Skeletal muscle satellite cell (primary cell): Measurements from ENCODE around the gene SPECC1. TPM values are rescaled to one million over a fixed set of nuclear protein-coding genes. Genes with fewer than 3 reads are reported as not detected.
"Not testable (repeated sequence)": the region's sequence is repeated elsewhere in the genome, so short reads cannot be mapped to it uniquely, and the experiment has no call there.

ENCODE experiments used
- H3K27me3 ChIP-seq: 2 replicates; pipeline ENCODE4 v1.7.0; 2013; ENCODE audit warnings: low read length; ENCODE audit not compliant: control insufficient read depth, insufficient read depth
- H3K36me3 ChIP-seq: 2 replicates; pipeline ENCODE4 v1.7.0; 2013; ENCODE audit warnings: mild to moderate bottlenecking, control low read depth, low read length; ENCODE audit not compliant: insufficient read depth
- H3K4me1 ChIP-seq: 2 replicates; pipeline ENCODE4 v1.7.0; 2013; ENCODE audit warnings: low read length; ENCODE audit not compliant: control insufficient read depth, insufficient read depth
- H3K4me2 ChIP-seq: 2 replicates; pipeline ENCODE4 v1.7.0; 2013; ENCODE audit warnings: mild to moderate bottlenecking, low read length
- H3K4me3 ChIP-seq: 2 replicates; pipeline ENCODE4 v1.7.0; 2013; ENCODE audit warnings: low read length
- H3K9ac ChIP-seq: 2 replicates; pipeline ENCODE4 v1.7.0; 2013; ENCODE audit warnings: mild to moderate bottlenecking, low read depth, low read length, moderate library complexity
- H3K9me3 ChIP-seq: replicated peaks from 2 replicates; pipeline ENCODE4 v1.7.0; 2013; ENCODE audit warnings: mild to moderate bottlenecking, control low read depth, low read length
- total RNA-seq: library from RNA; depleted of rRNA; stranded (reverse); fragments of >200 nt; gene quantifications from 2 replicates; pipeline ENCODE4 v1.2.3, GENCODE V29; 2012; rRNA removed

Gene SPECC1, protein sequence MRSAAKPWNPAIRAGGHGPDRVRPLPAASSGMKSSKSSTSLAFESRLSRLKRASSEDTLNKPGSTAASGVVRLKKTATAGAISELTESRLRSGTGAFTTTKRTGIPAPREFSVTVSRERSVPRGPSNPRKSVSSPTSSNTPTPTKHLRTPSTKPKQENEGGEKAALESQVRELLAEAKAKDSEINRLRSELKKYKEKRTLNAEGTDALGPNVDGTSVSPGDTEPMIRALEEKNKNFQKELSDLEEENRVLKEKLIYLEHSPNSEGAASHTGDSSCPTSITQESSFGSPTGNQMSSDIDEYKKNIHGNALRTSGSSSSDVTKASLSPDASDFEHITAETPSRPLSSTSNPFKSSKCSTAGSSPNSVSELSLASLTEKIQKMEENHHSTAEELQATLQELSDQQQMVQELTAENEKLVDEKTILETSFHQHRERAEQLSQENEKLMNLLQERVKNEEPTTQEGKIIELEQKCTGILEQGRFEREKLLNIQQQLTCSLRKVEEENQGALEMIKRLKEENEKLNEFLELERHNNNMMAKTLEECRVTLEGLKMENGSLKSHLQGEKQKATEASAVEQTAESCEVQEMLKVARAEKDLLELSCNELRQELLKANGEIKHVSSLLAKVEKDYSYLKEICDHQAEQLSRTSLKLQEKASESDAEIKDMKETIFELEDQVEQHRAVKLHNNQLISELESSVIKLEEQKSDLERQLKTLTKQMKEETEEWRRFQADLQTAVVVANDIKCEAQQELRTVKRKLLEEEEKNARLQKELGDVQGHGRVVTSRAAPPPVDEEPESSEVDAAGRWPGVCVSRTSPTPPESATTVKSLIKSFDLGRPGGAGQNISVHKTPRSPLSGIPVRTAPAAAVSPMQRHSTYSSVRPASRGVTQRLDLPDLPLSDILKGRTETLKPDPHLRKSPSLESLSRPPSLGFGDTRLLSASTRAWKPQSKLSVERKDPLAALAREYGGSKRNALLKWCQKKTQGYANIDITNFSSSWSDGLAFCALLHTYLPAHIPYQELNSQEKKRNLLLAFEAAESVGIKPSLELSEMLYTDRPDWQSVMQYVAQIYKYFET
- 0.76 and 4.4 TPM in 2 replicates for total RNA-seq

DNA sequence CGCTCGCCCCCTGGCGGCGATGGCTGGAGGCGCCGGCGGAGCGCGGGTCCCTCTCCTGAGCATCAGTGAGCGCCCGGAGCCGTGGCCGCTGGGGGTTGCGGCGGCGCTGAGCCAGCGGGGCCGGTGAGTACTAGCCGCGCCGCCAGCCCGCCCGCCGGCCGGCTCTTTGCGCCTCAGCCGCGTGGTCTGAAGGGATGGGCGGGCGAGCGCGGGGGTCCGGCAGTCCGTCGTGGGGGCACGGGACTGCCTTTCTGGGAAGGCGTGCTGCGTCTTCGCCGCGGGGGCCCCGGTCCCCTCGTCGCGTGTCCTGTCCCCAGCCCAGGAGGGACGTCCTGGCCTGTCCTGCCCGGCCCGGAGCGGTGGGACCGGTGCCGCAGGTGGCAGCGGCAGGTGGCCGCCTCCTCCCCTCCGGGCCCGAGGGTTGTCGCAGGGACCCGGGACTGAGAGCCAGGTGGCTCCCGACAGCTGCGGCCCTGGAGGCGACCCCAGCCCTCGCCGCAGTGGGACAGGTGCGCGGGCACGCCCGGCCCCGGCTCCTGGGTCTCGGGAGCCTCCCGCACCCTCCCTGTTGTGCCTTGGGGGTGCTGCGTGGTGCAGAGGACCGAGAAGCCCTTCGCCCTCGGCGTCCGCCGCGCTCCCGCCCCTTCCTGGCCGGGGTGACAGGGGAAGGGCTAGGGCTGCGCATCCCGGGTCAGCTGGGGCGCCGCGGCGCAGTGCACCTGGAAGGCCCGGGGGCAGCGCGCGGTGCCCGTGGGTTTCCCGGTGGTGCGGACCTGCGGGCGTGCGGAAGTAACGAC lies at the start of gene SPECC1:
Gene SPECC1, plus strand, starts transcription at position 58 of the 797 bp plus-strand sequence. CDS start 87,293 bp downstream, outside the sequence.
- peak within 1 kb of the TSS; percentile 78 for H3K4me3 ChIP-seq
- peaks cover 13% of the 10 kb centered on the region for H3K4me1 ChIP-seq
- peaks cover 68% of the 10 kb centered on the region for H3K27me3 ChIP-seq
- H3K4me2 ChIP-seq = peak within 1 kb of the TSS; percentile 94
- H3K9ac ChIP-seq = peak within 1 kb of the TSS; percentile 63
- no peaks in the 10 kb centered on the region for H3K9me3 ChIP-seq
- no peaks in the 10 kb centered on the region for H3K36me3 ChIP-seq

DNA sequence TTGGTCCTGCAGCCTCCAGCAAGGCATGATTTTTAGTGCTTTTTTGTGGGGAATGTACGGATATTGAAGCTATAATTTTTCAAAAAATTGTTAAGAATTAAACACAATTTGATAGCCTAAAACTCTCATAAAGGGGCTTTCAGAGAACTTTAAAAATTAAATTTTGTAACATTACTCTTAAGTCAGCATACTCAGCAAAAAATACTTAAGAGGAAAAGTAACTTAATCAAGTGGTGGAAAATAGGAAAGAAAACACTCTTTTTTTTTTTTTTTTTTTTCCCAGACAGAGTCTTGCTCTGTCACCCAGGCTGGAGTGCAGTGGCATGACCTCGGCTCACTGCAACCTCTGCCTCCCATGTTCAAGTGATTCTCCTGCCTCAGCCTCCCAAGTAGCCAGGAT lies 46.2 kb upstream of the SPECC1 start:
- H3K4me2 ChIP-seq, H3K4me3 ChIP-seq, H3K4me1 ChIP-seq, H3K27me3 ChIP-seq, H3K9me3 ChIP-seq, H3K9ac ChIP-seq: not testable (repeated sequence)
- H3K36me3 ChIP-seq = peaks cover 37% of the 10 kb centered on the region

DNA sequence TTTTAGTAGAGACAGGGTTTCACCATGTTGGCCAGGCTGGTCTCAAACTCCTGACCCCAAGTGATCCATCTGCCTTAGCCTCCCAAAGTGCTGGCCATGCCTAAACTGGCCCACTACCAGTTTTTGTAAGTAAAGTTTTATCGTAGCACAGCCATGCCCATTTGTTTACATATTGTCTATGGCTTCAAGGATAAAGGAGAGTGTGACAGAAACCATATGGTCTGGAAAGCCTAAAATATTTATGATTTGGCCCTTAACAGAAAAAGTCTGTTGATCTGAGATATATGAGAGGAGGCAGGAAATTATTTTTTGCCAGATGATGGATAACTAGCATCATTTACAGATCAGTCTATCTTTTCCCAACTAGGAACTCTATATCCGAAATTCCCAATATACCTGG lies 36.0 kb upstream of the SPECC1 start:
- Histone ChIP-seq H3K4me2 (no peak overlapping the region), H3K4me3 (no peak overlapping the region), H3K27me3 (no peaks in the 10 kb centered on the region), H3K9ac (no peak overlapping the region), H3K9me3 (no peaks in the 10 kb centered on the region), H3K36me3 (peaks cover 17% of the 10 kb centered on the region), H3K4me1 (peaks cover 7% of the 10 kb centered on the region)

DNA sequence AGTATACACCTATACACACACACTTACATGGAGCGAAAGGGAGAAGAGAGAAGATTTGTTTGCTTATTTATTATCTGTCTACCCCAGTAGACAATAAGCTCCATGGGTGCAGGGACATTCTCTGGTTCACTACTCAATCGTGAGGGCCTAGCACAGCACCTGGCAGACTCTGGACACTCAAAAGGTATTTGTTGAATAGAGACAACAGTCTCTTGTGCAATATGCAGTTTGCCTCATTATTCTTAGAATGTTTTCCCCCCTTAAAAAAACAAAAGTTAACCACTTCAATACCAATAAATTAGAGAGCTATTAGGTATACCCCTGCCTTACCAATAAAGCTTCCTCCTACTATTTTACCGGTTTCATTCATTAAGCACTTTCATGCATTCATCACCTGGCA lies 33.6 kb upstream of the SPECC1 start:
- Histone ChIP-seq H3K27me3 (no peaks in the 10 kb centered on the region), H3K9ac (no peak overlapping the region), H3K36me3 (peaks cover 6% of the 10 kb centered on the region), H3K4me2 (peak overlapping the region; percentile 37), H3K9me3 (no peaks in the 10 kb centered on the region), H3K4me3 (no peak overlapping the region), H3K4me1 (peaks cover 12% of the 10 kb centered on the region)

DNA sequence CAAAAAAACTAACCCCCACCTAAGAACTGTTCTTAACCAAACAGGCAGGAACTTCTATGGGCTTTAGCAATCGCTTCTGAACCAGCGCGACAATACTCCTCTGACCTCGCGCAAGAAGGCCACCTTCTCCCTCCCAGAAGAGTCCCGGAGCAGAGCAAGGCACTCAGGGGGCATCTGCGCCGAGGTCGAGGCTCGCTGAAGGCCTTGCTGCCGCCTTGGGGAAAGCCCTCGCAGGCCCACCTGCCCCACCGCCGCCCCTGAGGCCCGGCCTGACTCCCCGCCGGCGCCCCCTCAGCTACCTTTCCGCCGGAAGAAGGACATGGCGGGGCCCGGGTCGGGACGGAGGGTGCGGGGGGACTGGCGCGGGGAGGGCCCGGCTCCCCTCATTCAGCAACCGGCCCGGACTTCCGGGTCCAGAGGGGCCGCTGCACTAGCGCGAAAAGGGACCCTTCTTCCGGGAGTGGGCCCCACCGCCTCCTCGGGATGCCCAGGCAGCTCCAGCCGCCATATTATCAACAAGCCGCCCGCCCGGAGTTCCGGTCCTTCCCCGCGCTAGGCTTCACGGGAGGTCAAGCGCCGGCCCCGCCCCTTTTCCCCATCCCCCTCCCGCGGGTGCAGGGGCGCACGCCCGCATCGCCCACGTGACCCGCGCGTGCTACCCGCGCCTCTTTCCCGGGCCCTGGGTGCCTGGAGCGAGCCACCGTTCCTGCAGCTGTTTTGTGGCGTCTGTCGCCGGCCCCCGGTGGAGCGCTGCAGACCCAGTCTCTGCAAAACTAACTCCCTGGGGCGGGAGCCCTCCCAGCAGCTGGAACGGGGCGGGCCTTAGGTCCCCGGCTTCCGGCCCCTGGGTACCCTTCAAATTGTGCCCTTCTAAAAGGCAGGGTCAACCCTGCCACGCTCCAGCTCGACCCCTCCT lies 31.6 kb upstream of the SPECC1 start, which contains the start of gene AKAP10:
Gene AKAP10, minus strand, starts transcription at position 536 of the 916 bp plus-strand sequence. Its CDS starts 149 bp downstream, at position 387.
- Histone ChIP-seq H3K4me3 (peak within 1 kb of the TSS; percentile 91), H3K9me3 (no peaks in the 10 kb centered on the region), H3K36me3 (peaks cover 6% of the 10 kb centered on the region), H3K4me1 (peaks cover 12% of the 10 kb centered on the region), H3K27me3 (no peaks in the 10 kb centered on the region), H3K9ac (peak within 1 kb of the TSS; percentile 95), H3K4me2 (peak within 1 kb of the TSS; percentile 83)

DNA sequence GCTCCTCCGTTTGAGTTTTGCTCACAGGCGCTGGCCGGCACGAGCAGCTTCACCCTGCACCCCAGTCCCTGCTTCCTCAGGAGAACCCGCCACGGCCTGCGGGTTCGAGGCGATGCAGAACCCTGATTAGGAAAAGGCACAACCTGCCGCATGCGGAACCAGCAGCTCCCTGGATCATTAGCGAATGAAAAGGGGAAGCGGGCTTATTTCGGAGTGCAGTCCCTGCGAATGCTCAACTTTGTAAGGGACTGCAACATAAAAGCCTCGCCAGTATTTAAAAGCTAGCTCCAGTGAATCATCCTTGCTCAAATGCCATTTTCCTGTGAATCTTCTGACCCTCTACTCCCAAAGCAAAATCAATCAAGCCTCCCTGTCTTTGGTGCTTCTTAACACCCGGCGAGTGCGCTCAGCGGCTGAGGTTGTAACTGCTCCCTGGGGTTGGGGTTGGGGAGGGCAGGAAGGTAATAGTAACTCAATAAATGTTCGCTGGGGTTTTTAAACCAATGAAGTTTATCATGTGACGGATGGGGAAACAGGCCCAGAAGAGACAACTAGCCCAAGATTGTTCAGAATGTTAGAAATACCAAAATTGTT lies 30.9 kb upstream of the SPECC1 start:
- peaks cover 12% of the 10 kb centered on the region for H3K4me1 ChIP-seq

DNA sequence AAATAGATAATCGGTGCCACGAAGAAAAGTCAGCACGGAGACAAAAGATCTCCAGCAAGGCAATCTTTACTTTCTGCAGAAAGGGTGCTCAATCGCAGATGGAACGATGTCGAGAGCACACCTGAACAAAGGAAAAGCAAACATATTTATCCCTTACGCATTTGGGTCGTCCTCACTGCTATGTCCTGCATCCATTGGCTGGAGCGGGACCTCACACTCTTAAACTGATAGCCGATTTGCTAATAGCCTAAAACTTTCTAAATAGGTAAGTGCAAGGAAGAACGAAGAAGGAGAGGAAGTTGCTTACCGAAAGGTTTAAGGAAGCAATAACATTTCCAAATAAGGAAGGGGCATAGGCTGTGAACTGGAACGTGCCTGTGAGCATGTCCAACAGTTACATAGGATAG lies 30.4 kb upstream of the SPECC1 start:
- Histone ChIP-seq H3K4me1 (peaks cover 12% of the 10 kb centered on the region), H3K4me3 (no peak overlapping the region)

More for the DNA sequence above, 30.9 kb upstream of the SPECC1 start:
- Histone ChIP-seq H3K9me3 (no peaks in the 10 kb centered on the region), H3K9ac (peak overlapping the region; percentile 95), H3K36me3 (peaks cover 3% of the 10 kb centered on the region), H3K4me2 (peak overlapping the region; percentile 83), H3K4me3 (peak overlapping the region; percentile 91), H3K27me3 (no peaks in the 10 kb centered on the region)

DNA sequence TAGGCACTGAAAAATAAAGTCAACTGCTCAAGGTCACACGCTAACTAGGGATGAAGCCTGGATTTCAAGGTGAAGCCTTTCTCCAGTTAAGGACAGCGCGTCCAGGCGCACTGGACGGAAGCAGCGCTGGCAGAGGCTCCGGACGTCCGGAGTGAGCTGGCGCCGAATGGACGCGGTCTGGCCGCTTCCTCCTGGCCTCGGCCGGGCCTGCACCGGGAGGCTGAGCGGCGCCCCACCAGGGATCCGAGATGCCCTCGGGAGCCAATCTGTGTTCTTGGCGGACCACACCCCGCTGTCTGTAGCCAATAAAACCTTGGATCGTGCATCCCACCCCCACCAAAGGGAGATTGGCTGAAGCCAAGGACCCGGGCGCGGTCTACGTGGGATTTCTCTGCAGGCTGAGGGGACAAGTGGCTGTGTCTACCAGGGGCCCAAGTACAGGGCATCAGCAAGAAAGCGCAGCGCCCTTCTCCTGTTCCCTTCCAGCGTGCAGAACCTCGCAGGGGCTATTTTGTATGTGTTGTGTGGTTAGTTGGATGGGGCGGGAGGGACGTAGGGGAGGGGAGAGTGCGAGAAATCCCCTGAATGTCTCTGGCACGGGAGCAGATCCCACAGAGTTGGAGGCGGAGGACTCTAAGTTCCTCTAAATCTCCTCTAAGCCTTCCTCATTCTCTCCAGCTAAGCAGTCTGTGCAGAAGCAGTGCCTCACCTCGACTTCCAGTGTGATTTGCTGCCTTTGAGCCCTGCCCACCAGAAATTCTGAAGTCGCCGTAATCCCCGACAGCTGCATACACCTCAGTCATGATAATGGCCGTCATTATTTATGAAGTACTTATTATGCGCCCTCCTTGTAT lies 29.0 kb upstream of the SPECC1 start:
- no peak overlapping the region for H3K4me3 ChIP-seq
- H3K9me3 ChIP-seq = no peaks in the 10 kb centered on the region
- H3K4me2 ChIP-seq = no peak overlapping the region
- no peak overlapping the region for H3K9ac ChIP-seq
- no peaks in the 10 kb centered on the region for H3K27me3 ChIP-seq
- no peaks in the 10 kb centered on the region for H3K36me3 ChIP-seq
- H3K4me1 ChIP-seq = peaks cover 12% of the 10 kb centered on the region

More for the DNA sequence above, 30.4 kb upstream of the SPECC1 start:
- Histone ChIP-seq H3K36me3 (peaks cover 3% of the 10 kb centered on the region), H3K4me2 (no peak overlapping the region), H3K9me3 (no peaks in the 10 kb centered on the region), H3K9ac (no peak overlapping the region), H3K27me3 (no peaks in the 10 kb centered on the region)
